HAP-1 (cell line): ENCODE results near the gene EFNA1.

Experiments used
- DNase-seq, 2 experiments: peaks; one replicate each; pipeline ENCODE4 v3.0.0-alpha.2; 2016 to 2020; ENCODE audit warnings: low spot score in 2 of 2
- H3K27me3 ChIP-seq: fragments of 250-450 bp; sonication (Bioruptor Pico); 2 replicates; pipeline ENCODE4 v1.5.1; 2020; ENCODE audit warnings: low read depth, mild to moderate bottlenecking, moderate library complexity
- H3K36me3 ChIP-seq: fragments of 250-450 bp; sonication (Bioruptor Pico); replicated peaks from 2 replicates; pipeline ENCODE4 v1.5.1; 2020; ENCODE audit warnings: mild to moderate bottlenecking
- H3K4me1 ChIP-seq: fragments of 250-450 bp; sonication (Bioruptor Pico); 2 replicates; pipeline ENCODE4 v1.5.1; 2020; ENCODE audit warnings: mild to moderate bottlenecking
- H3K4me3 ChIP-seq: fragments of 250-450 bp; sonication (Bioruptor Pico); 2 replicates; pipeline ENCODE4 v1.5.1; 2020; ENCODE audit warnings: mild to moderate bottlenecking, moderate library complexity
- H3K9me3 ChIP-seq: fragments of 250-450 bp; sonication (Bioruptor Pico); 2 replicates; pipeline ENCODE4 v1.5.1; 2020; ENCODE audit warnings: mild to moderate bottlenecking, moderate library complexity
- in situ Hi-C: fragments of 300-500 bp; cut with MboI; formaldehyde crosslinking; loops from 3 replicates; pipeline ENCODE4 v1.14.3; 2020; ENCODE audit warnings: low sequenced_read_pairs, inconsistent platforms, mixed read lengths

Gene EFNA1

GRCh38 chr1:155122308-155122707, 5.4 kb upstream of the EFNA1 start:
- no peak for DNase-seq
- Histone ChIP-seq H3K4me3 (no peak overlapping the region), H3K9me3 (no peaks in the 10 kb centered on the region), H3K36me3 (no peaks in the 10 kb centered on the region), H3K4me1 (peaks cover 14% of the 10 kb centered on the region), H3K27me3 (no peaks in the 10 kb centered on the region; the same call in 1 of the 2 replicates)
- in situ Hi-C loops = no loop called here

GRCh38 chr1:155123801-155124200, 3.9 kb upstream of the EFNA1 start:
- DNase-seq = peak in 1 of 2 experiments; percentile 27
- peaks cover 23% of the 10 kb centered on the region for H3K4me1 ChIP-seq
- H3K4me3 ChIP-seq = no peak overlapping the region
- in situ Hi-C loops = no loop called here
- no peaks in the 10 kb centered on the region; the same call in 1 of the 2 replicates for H3K27me3 ChIP-seq
- H3K9me3 ChIP-seq = no peaks in the 10 kb centered on the region
- H3K36me3 ChIP-seq = no peaks in the 10 kb centered on the region

DNA sequence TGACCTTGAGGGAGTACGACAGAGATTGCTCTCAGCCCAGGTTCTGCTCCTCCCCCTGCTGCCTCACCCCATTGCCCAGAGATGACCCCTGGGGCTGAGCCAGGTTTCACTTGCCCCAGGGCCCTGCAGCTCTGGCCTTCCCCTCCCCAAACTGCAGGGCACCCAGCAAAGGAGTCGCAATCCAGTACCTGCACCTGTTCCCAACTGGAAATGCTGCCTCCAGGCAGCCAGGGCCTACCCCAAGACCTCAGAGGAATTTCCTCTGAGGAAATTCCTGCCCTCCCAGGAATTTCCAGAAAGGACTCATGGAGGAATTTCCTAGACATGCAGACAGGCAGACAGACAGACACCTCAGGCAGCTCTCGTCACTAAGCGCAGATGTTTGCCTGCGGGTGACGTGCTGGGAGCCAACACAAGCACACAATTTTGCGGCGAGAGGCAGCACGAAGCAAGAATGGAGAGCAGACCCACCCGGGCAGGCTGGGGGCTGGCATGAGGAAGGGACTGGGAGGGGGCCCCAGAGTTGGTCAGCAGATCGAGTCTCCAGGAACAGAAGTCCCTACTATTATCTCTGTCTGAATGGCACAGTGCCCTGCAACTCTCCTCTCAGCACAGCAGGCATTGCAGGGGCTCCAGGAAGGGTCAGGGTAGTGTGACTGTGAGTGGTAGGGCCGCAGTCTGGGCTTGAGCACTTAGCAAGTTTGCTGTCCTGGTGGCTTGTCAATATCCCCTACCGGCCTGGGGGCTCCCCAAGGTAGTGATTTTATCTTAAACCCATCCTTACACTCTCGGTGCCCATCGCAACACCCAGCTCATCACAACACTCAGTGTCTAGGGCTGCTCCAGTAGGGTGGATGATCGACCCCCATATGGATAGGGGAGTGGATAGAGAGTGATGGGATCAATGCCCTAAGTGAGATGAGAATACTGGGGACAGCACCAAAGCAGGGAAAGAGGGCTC, 2.9 kb upstream of the EFNA1 start:
- H3K4me3 ChIP-seq = no peak overlapping the region
- no peaks in the 10 kb centered on the region; the same call in 1 of the 2 replicates for H3K27me3 ChIP-seq
- no peaks in the 10 kb centered on the region for H3K36me3 ChIP-seq
- in situ Hi-C loops = no loop called here
- H3K4me1 ChIP-seq = peaks cover 28% of the 10 kb centered on the region
- no peaks in the 10 kb centered on the region for H3K9me3 ChIP-seq
- DNase-seq = no peak

GRCh38 chr1:155125511-155125945, 2.1 kb upstream of the EFNA1 start:
- H3K9me3 ChIP-seq = no peaks in the 10 kb centered on the region
- DNase-seq = no peak
- no peaks in the 10 kb centered on the region; the same call in 1 of the 2 replicates for H3K27me3 ChIP-seq
- no peaks in the 10 kb centered on the region for H3K36me3 ChIP-seq
- H3K4me1 ChIP-seq = peaks cover 33% of the 10 kb centered on the region
- in situ Hi-C loops = no loop called here
- no peak overlapping the region for H3K4me3 ChIP-seq

- no peaks in the 10 kb centered on the region; the same call in 1 of the 2 replicates for H3K27me3 ChIP-seq
- no peak for DNase-seq
- H3K4me3 ChIP-seq = no peak overlapping the region; the same call in 1 of the 2 replicates
- no peaks in the 10 kb centered on the region for H3K9me3 ChIP-seq
- peaks cover 33% of the 10 kb centered on the region for H3K4me1 ChIP-seq
- in situ Hi-C loops = no loop called here
- H3K36me3 ChIP-seq = no peaks in the 10 kb centered on the region
Observed at GRCh38 chr1:155125946-155126555, 1.6 kb upstream of the EFNA1 start.

- Histone ChIP-seq H3K4me3 (peak overlapping the region; percentile 54), H3K9me3 (no peaks in the 10 kb centered on the region), H3K27me3 (no peaks in the 10 kb centered on the region), H3K36me3 (peaks cover 3% of the 10 kb centered on the region), H3K4me1 (peaks cover 33% of the 10 kb centered on the region)
- in situ Hi-C loops = no loop called here
- DNase-seq = peak in 1 of 2 experiments; percentile 70
Observed at GRCh38 chr1:155126556-155127104, 1.0 kb upstream of the EFNA1 start.

- Histone ChIP-seq H3K4me3 (peak overlapping the region; percentile 54), H3K27me3 (no peaks in the 10 kb centered on the region), H3K4me1 (peaks cover 33% of the 10 kb centered on the region), H3K36me3 (peaks cover 10% of the 10 kb centered on the region), H3K9me3 (no peaks in the 10 kb centered on the region)
- in situ Hi-C loops = no loop called here
- DNase-seq = no peak
Observed at GRCh38 chr1:155127967-155128754, 485 bp downstream of the EFNA1 start.

DNA sequence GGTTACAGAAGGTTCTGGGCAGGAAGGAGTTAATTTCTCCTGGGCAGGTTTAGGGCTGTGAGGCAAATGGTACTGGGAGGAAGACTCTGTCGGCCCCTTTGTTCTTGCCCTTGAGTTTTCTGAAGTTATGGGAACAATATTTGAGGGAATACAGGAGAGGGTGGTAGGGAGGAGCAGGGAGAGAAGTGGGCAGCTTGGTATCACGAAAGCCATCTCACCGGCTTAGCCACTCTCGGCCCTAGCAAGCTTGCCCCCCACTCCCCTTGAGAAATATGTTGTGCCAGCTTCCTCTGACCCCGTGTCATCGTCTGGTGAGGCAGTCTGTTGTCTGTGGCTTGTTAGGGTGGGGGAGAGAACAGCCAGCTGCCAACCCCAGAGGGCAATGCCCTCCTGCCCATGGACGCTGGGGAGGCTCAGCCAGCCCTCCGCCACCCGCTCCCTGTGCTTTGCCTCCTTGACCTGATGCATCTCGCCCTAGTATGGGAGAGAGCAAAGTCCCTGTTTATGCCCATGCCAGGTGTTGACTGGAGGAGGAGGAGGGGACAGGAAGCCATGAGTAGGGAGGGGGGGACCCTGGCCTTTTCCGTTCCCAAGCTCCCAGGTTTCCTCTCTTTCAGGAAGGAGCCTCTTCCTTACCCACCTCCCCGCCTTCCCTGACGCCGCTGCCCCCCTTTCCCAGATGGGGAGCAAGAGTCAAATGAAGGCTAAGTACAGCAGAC, 1.2 kb downstream of the EFNA1 start:
- H3K27me3 ChIP-seq = no peaks in the 10 kb centered on the region
- no peaks in the 10 kb centered on the region for H3K9me3 ChIP-seq
- H3K4me1 ChIP-seq = peaks cover 31% of the 10 kb centered on the region
- in situ Hi-C loops = no loop called here
- H3K36me3 ChIP-seq = peaks cover 12% of the 10 kb centered on the region
- no peak for DNase-seq
- peak overlapping the region; percentile 54 for H3K4me3 ChIP-seq

DNA sequence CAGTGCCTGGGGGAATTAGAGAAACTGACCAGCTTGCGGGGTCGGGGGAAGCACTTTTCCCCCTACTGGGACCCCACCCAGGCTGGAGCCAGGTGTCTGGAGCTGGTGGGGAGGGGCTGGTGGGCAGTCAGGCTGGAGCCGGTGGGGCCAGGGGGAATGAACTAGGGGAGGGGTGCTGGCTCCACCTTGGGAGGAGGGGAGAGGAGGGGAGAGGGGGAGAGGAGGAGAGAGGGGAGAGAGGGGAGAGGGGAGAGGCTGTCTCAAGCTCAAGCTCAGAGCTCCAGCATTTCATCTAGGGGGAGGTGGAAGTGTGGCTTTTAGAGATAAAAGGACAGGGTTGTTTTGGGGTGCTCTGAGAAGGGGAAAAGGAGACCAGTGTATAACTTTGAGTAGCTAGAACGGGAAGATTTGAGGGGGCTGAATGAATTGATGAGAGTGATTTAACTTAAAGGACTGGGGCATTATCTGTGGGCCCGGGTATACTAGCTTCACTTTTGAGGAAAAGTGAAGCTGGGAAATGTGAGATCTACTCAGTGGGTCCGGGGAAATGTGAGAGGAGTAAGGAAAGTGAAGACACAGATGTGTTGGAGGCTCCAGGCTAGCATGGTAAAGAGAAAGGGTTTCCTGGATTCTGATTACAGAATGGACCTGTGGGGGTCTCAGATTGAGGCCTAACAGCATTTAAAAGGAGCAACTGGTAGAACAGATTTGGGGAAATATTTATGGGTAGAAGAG, 2.8 kb downstream of the EFNA1 start:
- Histone ChIP-seq H3K36me3 (peaks cover 14% of the 10 kb centered on the region), H3K9me3 (no peaks in the 10 kb centered on the region), H3K4me1 (peaks cover 34% of the 10 kb centered on the region), H3K27me3 (no peaks in the 10 kb centered on the region), H3K4me3 (no peak overlapping the region)
- in situ Hi-C loops = no loop called here
- DNase-seq = no peak

GRCh38 chr1:155131285-155131684, 3.6 kb downstream of the EFNA1 start:
- H3K4me1 ChIP-seq = peaks cover 33% of the 10 kb centered on the region
- H3K4me3 ChIP-seq = no peak overlapping the region
- H3K36me3 ChIP-seq = peaks cover 14% of the 10 kb centered on the region
- DNase-seq = no peak
- H3K27me3 ChIP-seq = no peaks in the 10 kb centered on the region
- in situ Hi-C loops = no loop called here
- no peaks in the 10 kb centered on the region for H3K9me3 ChIP-seq

- in situ Hi-C loops = no loop called here
- Histone ChIP-seq H3K4me1 (peaks cover 28% of the 10 kb centered on the region), H3K4me3 (no peak overlapping the region), H3K27me3 (no peaks in the 10 kb centered on the region), H3K36me3 (peaks cover 14% of the 10 kb centered on the region), H3K9me3 (no peaks in the 10 kb centered on the region)
- no peak for DNase-seq
Observed at GRCh38 chr1:155131856-155132255, 4.2 kb downstream of the EFNA1 start.

- H3K4me1 ChIP-seq = peaks cover 18% of the 10 kb centered on the region
- in situ Hi-C loops = no loop called here
- no peaks in the 10 kb centered on the region for H3K9me3 ChIP-seq
- H3K4me3 ChIP-seq = no peak overlapping the region
- H3K36me3 ChIP-seq = peaks cover 26% of the 10 kb centered on the region
- DNase-seq = no peak
- H3K27me3 ChIP-seq = no peaks in the 10 kb centered on the region
Observed at GRCh38 chr1:155133799-155134281, 6.2 kb downstream of the EFNA1 start.
